GM12878 (cell line): ENCODE data around the gene FAM9C.

Experiments used
- ASH2L ChIP-seq: fragments of 300-600, 200-600 bp; sonication (generic); IDR thresholded peaks from 2 replicates; pipeline ENCODE4 v1.6.1; 2017; ENCODE audit warnings: low read depth, mild to moderate bottlenecking, borderline replicate concordance
- CBFB ChIP-seq: IDR thresholded peaks from 2 replicates; pipeline ENCODE4 v1.6.1; 2016; ENCODE audit warnings: antibody characterized with exemption, low read depth
- CBX5 ChIP-seq: sonication (generic); IDR thresholded peaks from 2 replicates; pipeline ENCODE4 v1.6.1; 2016; ENCODE audit warnings: low read depth, moderate library complexity, mild to moderate bottlenecking, inconsistent platforms
- CREB1 ChIP-seq: IDR thresholded peaks from 2 replicates; pipeline ENCODE4 v1.6.1; 2012; ENCODE audit warnings: low read depth, mild to moderate bottlenecking, inconsistent platforms
- EZH2 ChIP-seq: IDR thresholded peaks from 2 replicates; pipeline ENCODE4 v1.6.1; 2012; ENCODE audit warnings: low read depth, mild to moderate bottlenecking, control low read depth, inconsistent platforms, low read length, borderline replicate concordance; ENCODE audit not compliant: control insufficient read depth
- GATAD2B ChIP-seq: fragments of 450-650 bp; conservative IDR thresholded peaks from 2 replicates; pipeline ENCODE4 v1.6.1; 2017; ENCODE audit warnings: low read depth, mild to moderate bottlenecking, moderate library complexity
- JUND ChIP-seq: IDR thresholded peaks from 2 replicates; pipeline ENCODE4 v1.6.1; 2012; ENCODE audit warnings: low read depth, mild to moderate bottlenecking, low read length, improper control_type of control experiment, moderate library complexity
- NR2C1 ChIP-seq: fragments of 450-650 bp; IDR thresholded peaks from 2 replicates; pipeline ENCODE4 v1.6.1; 2017; ENCODE audit warnings: antibody characterized with exemption, mild to moderate bottlenecking, moderate library complexity
- POLR2AphosphoS5 ChIP-seq: IDR thresholded peaks from 2 replicates; pipeline ENCODE4 v1.6.1; 2011; ENCODE audit warnings: mild to moderate bottlenecking, low read length, inconsistent platforms
- TF ChIP-seq, protein P1 (sequence below), 3 experiments: IDR thresholded peaks in 2 of 3; conservative IDR thresholded peaks in 1 of 3; 2 replicates each; pipeline ENCODE4 v1.5.1; 2011; ENCODE audit warnings: low read depth in 3 of 3, low read length in 3 of 3, mild to moderate bottlenecking in 3 of 3, control low read depth in 2 of 3, moderate library complexity in 2 of 3, inconsistent platforms in 1 of 3, mixed read lengths in 1 of 3; ENCODE audit not compliant: control insufficient read depth in 2 of 3, insufficient read depth in 1 of 3; ENCODE audit errors: extremely low read depth in 1 of 3
- TF ChIP-seq, protein P2 (sequence below): fragments of 450-650 bp; IDR thresholded peaks from 2 replicates; pipeline ENCODE4 v1.6.1; 2018; ENCODE audit warnings: borderline replicate concordance, mild to moderate bottlenecking; ENCODE audit not compliant: partially characterized antibody

DNA sequence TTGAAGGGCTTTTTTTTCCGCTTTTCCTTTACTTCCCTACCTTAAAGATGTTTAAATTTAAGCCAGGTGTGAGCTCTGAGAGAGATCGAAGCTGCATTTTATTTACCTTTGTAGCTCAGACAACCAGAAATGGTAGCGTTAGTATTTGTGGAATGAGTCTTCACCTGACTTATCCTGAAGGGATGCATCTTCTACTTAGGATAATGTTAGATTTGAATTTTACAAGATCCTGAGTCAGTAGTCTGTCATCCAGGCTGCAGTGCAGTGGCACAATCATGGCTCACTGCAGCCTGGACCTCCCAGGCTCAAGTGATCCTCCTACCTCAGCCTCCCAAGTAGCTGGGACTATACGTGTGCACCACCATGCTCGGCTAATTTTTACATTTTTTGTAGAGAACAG lies 43.3 kb downstream of the FAM9C start:
- TF ChIP-seq NR2C1 (no peak), EZH2 (no peak), GATAD2B (no peak), JUND (no peak), ASH2L (no peak), CBFB (no peak), CREB1 (no peak), POLR2AphosphoS5 (no peak), CBX5 (no peak)
- TF ChIP-seq, protein P1, sequence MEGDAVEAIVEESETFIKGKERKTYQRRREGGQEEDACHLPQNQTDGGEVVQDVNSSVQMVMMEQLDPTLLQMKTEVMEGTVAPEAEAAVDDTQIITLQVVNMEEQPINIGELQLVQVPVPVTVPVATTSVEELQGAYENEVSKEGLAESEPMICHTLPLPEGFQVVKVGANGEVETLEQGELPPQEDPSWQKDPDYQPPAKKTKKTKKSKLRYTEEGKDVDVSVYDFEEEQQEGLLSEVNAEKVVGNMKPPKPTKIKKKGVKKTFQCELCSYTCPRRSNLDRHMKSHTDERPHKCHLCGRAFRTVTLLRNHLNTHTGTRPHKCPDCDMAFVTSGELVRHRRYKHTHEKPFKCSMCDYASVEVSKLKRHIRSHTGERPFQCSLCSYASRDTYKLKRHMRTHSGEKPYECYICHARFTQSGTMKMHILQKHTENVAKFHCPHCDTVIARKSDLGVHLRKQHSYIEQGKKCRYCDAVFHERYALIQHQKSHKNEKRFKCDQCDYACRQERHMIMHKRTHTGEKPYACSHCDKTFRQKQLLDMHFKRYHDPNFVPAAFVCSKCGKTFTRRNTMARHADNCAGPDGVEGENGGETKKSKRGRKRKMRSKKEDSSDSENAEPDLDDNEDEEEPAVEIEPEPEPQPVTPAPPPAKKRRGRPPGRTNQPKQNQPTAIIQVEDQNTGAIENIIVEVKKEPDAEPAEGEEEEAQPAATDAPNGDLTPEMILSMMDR (IDR thresholded peaks at IDR 0.05 in 2 of 3, conservative IDR thresholded peaks at IDR 0.05 in 1 of 3; ENCODE audit: control insufficient read depth in 2 of 3, extremely low read depth in 1 of 3, insufficient read depth in 1 of 3, low read depth in 3 of 3, low read length in 3 of 3): no peak
- TF ChIP-seq, protein P2, sequence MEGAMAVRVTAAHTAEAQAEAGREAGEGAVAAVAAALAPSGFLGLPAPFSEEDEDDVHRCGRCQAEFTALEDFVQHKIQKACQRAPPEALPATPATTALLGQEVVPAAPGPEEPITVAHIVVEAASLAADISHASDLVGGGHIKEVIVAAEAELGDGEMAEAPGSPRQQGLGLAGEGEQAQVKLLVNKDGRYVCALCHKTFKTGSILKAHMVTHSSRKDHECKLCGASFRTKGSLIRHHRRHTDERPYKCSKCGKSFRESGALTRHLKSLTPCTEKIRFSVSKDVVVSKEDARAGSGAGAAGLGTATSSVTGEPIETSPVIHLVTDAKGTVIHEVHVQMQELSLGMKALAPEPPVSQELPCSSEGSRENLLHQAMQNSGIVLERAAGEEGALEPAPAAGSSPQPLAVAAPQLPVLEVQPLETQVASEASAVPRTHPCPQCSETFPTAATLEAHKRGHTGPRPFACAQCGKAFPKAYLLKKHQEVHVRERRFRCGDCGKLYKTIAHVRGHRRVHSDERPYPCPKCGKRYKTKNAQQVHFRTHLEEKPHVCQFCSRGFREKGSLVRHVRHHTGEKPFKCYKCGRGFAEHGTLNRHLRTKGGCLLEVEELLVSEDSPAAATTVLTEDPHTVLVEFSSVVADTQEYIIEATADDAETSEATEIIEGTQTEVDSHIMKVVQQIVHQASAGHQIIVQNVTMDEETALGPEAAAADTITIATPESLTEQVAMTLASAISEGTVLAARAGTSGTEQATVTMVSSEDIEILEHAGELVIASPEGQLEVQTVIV: no peak
